Progenitor cell of endocrine pancreas (in vitro differentiated cells): ENCODE results near the gene IFNGR1. TPM values are rescaled to one million over a fixed set of nuclear protein-coding genes. Genes with fewer than 3 reads are reported as not detected.

Source experiments
- DNase-seq: peaks from one replicate; pipeline ENCODE4 v3.0.0; 2021; ENCODE audit warnings: low spot score; ENCODE audit not compliant: unreplicated experiment
- H3K27ac Mint-ChIP-seq: 2 replicates; pipeline ENCODE4 v1.8.0; 2021; ENCODE audit warnings: mild to moderate bottlenecking, moderate library complexity, mixed read lengths
- H3K27me3 Mint-ChIP-seq: 2 replicates; pipeline ENCODE4 v1.8.0; 2021; ENCODE audit warnings: mixed read lengths
- H3K36me3 Mint-ChIP-seq: 2 replicates; pipeline ENCODE4 v1.8.0; 2022; ENCODE audit warnings: mixed read lengths; ENCODE audit not compliant: insufficient read depth
- H3K4me1 Mint-ChIP-seq: 2 replicates; pipeline ENCODE4 v1.8.0; 2021; ENCODE audit warnings: low read depth, mixed read lengths
- H3K4me3 Mint-ChIP-seq: 2 replicates; pipeline ENCODE4 v1.8.0; 2021; ENCODE audit warnings: low read depth, mild to moderate bottlenecking, moderate library complexity, mixed read lengths
- H3K9me3 Mint-ChIP-seq: 2 replicates; pipeline ENCODE4 v1.8.0; 2021; ENCODE audit warnings: low read depth, mixed read lengths
- CTCF ChIP-seq: fragments of 200-600 bp; sonication (generic); IDR thresholded peaks from one replicate; pipeline ENCODE4 v1.5.0; 2021; ENCODE audit warnings: antibody characterized with exemption, mild to moderate bottlenecking; ENCODE audit not compliant: unreplicated experiment
- total RNA-seq: library from RNA; stranded (reverse); gene quantifications from 2 replicates; pipeline ENCODE4 v1.2.1, GENCODE V29; 2021

IFNGR1 gene
- total RNA-seq, 1 donor from 2014 or later, result 29.4 TPM

GRCh38 chr6:137261761-137262160 lies 42.6 kb upstream of the IFNGR1 start:
- peaks cover 13% of the 10 kb centered on the region for H3K27me3 Mint-ChIP-seq
- H3K36me3 Mint-ChIP-seq, result no peaks in the 10 kb centered on the region
- no peak for DNase-seq
- TF ChIP-seq CTCF, result no peak
- peaks cover 2% of the 10 kb centered on the region for H3K4me1 Mint-ChIP-seq
- H3K4me3 Mint-ChIP-seq, result no peak overlapping the region
- peaks cover 4% of the 10 kb centered on the region for H3K9me3 Mint-ChIP-seq
- H3K27ac Mint-ChIP-seq, result no peak overlapping the region

GRCh38 chr6:137261361-137261760 lies 42.2 kb upstream of the IFNGR1 start:
- DNase-seq, result no peak
- Mint-ChIP-seq H3K27ac (no peak overlapping the region), H3K4me3 (no peak overlapping the region), H3K36me3 (no peaks in the 10 kb centered on the region), H3K4me1 (peaks cover 2% of the 10 kb centered on the region), H3K27me3 (peaks cover 13% of the 10 kb centered on the region), H3K9me3 (peaks cover 4% of the 10 kb centered on the region)
- TF ChIP-seq CTCF, result no peak

- H3K4me1 Mint-ChIP-seq, result peaks cover 2% of the 10 kb centered on the region
- TF ChIP-seq CTCF, result no peak
- no peak for DNase-seq
- H3K27me3 Mint-ChIP-seq, result peaks cover 9% of the 10 kb centered on the region
- H3K9me3 Mint-ChIP-seq, result peaks cover 8% of the 10 kb centered on the region
- H3K27ac Mint-ChIP-seq, result no peak overlapping the region
- no peaks in the 10 kb centered on the region for H3K36me3 Mint-ChIP-seq
- no peak overlapping the region for H3K4me3 Mint-ChIP-seq
Measured at GRCh38 chr6:137260217-137260616, 41.0 kb upstream of the IFNGR1 start.

GRCh38 chr6:137259349-137259748 lies 40.2 kb upstream of the IFNGR1 start:
- TF ChIP-seq CTCF, result no peak
- Mint-ChIP-seq H3K9me3 (peaks cover 14% of the 10 kb centered on the region), H3K27me3 (peaks cover 7% of the 10 kb centered on the region), H3K36me3 (no peaks in the 10 kb centered on the region), H3K4me3 (no peak overlapping the region), H3K4me1 (peaks cover 2% of the 10 kb centered on the region), H3K27ac (no peak overlapping the region)
- DNase-seq, result no peak

GRCh38 chr6:137258170-137258569 lies 39.0 kb upstream of the IFNGR1 start:
- Mint-ChIP-seq H3K4me1 (peaks cover 2% of the 10 kb centered on the region), H3K4me3 (no peak overlapping the region), H3K27ac (no peak overlapping the region), H3K9me3 (peaks cover 20% of the 10 kb centered on the region), H3K27me3 (peaks cover 3% of the 10 kb centered on the region), H3K36me3 (peaks cover 1% of the 10 kb centered on the region)
- DNase-seq, result no peak
- no peak for TF ChIP-seq CTCF
